ENCODE measurements around the gene KLHL18.
A peak's percentile ranks its signal among the peaks of the same experiment; 100 is the strongest.
"Not testable (repeated sequence)": the region's sequence is repeated elsewhere in the genome, so short reads cannot be mapped to it uniquely, and the experiment has no call there.

KLHL18 gene

DNA sequence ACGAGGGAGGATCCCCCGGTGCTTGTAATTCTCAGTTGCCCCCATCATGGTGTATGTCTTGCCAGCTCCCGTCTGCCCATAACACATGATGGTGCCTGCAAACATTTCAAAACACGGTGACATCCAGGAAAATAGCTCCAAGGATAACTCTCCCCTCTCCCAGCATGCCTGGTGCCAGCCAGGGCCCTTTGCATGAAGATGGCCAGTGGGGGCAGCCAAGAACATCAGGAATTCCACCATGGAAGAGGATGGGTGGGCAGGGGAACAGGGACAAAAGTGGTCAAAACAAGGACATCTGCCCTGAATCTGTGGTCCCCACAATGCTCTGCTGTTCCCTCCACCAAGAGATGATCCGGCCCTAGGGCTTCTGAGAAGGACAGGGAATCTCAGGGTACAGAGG is 9.2 kb upstream of the KLHL18 start:
- DNase-seq (ENCODE audit: low read depth in 2 of 2): no peak

DNA sequence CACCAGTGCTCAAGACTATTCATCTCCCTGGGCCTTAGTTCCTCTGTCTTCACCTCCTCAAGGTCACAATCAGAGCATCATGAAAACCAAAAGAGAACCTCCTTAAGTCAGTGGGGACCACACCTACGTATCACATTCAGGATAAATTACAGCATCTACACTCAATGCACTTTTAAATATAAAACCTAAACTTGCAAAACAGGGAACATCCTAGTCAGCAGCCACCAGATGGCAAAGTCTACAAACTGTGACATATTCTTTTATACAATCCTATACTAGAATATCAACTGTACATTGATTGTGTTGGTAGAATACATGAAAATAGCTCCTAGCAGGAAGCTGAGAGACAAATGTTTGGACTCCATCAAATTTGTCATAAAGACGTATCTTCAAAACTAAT is 8.1 kb upstream of the KLHL18 start:
- DNase-seq (ENCODE audit: low read depth in 2 of 2): no peak

DNA sequence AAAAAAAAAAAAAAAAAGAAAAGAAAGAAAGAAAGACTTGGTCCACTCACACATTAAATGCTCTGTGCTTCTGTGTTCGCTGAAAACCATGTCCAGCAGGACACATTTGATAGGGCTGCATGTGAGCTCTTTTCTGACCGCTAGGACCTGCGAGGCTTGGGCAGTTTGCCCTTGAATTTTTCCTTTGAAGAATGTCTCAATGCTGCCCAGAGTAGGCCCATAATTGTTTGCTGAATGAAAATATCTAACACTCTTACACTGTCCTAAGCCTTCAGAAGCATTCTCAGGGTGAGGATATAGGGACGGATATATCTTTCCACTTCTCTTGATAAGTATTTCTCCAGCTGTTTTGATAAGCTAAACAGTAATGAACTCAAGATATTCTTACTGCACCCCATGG is 6.2 kb upstream of the KLHL18 start:
- no peak for DNase-seq (ENCODE audit: low read depth in 2 of 2)

DNA sequence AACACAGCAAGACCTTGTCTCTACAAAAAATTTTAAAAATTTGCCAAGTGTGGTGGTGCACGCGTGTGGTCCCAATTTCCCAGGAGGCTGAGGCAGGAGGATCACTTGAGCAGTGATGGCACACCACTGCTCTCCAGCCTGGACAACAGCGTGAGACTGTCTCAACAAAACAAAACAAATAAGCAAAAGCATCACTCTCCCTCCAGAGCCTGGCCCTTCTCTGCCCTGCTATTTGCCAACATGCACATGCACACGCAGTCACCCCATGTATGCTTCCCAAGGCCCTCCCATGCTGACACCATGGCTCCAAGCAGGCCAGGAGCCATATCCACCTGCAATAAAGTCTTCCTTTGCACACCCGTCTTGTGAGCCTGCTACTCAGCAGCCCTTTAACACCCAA is 2.2 kb upstream of the KLHL18 start:
- no peak for DNase-seq (ENCODE audit: low read depth in 2 of 2)

DNA sequence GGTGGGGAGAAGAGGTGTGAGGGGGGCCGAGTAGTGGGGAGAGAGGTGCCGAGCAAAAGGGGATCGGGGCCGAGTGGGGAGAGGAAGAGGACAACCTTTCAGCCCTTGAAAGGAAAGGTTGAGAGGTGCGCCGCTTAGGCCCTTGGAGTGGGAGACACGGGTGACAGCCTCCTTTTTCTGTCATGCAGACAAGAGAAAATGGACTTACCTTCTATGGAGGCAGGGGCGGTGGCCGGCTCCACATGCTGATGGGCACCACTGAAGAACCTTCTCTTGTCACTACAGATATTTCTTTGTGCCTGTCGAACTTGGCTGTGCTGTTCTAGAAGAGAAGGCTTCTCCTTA is 421 bp downstream of the KLHL18 start:
- no peak for DNase-seq (ENCODE audit: low read depth in 2 of 2)

DNA sequence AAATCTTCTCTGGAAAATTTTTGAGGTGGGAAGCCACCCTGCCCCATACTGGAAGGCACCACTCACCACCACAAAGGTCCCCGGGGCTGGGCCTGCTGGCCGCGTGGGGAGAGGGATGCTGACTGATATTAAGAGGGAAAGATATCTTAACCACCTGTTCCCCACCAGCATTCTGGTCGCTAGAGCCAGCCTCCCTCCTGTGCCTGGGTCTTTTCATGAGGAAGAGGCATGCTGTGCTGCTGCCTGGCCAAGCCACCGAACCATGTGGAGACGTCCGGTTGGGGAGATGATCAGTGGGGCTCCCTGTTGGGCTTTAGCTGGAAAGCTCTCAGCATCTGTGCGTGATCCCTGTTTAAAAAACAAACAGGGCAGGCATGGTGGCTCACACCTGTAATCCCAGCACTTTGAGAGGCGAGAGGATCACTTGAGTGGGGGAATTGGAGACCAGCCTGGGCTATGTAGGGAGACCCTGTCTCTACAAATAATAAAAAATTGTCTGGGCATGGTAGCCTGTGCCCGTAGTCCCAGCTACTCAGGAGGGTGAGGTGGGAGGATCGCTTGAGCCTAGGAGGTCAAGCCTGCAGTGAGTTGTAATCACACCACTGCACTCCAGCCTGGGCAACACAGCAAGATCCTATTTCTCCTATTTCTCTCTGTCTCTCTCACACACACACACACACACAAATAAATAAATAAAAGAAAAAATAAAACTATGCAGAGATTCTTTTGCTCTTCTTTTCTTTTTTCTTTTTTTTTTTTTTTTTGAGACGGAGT is 1.0 kb downstream of the KLHL18 start:
- DNase-seq (ENCODE audit: low read depth in 2 of 2): peak in 1 of 2 experiments; percentile 32

DNA sequence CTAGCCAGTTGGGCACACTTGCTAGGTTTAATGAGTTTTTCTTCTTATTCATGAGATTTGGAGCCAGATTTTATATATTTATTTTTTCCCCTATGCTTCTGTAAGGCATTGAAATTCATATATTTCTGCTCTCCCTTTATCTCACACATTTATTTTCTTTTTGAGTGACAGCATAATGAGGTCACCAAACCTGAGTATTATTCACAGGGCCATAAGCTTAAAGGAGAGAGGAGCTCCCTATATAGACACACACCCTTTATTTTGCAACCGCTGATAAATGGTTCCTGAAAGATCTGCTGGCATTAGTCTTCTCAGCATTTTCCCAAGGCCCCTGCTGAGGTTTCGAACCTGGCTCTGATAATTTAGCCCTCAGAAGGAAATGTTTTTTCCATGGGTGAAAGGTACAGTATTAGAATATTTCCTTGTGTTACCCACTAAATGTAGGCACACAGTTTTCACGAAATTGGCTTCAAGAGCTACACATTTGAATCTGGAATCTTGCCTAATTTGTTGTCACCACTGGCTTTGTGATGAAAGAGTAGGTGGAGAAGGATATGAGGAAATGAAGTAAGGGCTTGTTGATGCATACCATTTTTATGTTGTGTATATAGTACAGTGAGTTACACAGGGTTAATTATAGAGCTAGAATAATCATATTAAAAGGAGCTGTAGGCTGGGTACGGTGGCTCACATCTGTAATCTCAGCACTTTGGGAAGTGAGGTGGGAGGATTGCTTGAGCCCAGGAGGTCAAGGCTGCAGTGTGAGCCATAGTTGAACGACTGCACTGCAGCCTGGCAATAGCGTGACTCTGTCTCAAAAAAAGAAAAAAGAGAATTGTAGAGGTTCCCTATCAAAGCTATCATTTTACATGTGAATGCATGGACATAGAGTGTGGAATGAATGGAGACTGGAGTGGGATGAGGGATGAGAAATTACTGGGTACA is 6.5 kb downstream of the KLHL18 start:
- no peak for DNase-seq (ENCODE audit: low read depth in 2 of 2)

DNA sequence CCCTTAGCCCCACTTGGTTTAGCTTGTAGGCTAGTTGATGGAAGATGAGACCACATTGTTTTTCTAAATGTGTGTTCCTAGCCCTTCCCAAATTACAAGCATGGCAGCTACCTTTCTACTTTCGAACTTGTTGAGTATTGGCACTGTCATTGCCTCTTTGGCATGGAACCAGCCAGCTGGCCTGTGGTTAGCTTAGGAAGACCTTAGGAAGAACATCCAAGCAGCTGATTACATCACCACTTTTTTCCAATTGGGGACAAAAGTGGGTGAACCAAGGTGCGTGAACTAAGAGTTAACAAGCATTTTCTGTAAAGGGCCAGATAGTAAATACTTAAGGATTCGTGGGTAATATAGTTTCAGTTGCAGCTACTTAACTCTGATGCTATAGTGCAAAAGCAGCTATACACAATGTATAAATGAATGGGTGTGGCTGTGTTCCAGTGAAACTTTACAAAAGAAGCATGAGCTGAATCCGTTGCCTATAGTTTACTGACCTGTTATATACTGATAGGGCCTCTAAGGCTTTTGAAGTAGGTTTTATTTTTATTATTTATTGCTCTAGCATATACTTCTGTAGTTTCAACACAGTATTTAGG is 8.5 kb downstream of the KLHL18 start:
- no peak for DNase-seq (ENCODE audit: low read depth in 2 of 2)

DNA sequence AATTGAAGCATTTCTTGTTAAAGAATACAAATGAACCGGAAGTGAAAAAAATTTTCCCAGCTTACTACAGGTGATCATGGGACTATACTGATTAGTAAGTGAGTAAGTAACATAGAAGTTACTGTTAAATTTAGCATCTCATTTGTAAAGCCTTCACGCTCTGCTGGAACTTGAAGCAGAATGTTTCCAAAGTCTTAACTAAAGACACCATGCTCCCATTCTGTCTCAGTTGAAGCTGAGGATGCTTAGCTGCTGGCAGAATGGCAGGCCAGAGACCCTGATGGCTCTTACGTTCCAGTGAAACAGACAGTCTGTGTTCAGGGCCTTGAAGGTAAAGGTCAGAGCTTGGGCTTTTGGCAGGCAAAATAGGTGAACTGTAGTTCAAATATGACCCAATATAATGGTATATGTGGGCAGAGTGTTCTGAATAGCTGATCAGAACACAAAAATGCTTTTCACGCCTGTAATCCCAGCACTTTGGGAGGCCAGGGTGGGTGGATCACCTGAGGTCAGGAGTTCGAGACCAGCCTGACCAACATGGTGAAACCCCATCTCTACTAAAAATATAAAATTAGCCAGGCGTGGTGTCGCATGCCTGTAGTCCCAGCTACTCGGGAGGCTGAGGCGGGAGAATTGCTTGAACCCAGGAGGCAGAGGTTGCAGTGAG is 9.1 kb downstream of the KLHL18 start:
- DNase-seq (ENCODE audit: low read depth in 2 of 2): not testable (repeated sequence)

DNA sequence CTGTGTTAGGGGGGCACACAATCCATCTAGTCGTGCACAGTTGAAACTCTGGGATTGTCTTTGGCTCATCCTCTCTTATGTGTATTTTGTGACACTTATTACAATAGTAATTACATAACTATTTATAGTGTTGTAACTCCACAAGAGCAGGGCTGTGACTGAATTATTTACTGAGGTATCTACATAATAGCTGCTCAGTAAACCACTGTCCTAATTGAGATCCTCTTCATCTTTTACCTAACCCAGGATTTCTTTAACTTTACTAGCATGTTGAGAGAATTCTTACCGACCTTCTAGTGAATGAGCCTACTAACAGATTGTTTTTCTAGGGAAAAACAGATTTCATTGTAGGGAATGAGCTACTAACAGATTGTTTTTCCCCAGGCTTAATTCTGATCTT is 11.1 kb downstream of the KLHL18 start:
- DNase-seq (ENCODE audit: low read depth in 2 of 2): no peak

DNA sequence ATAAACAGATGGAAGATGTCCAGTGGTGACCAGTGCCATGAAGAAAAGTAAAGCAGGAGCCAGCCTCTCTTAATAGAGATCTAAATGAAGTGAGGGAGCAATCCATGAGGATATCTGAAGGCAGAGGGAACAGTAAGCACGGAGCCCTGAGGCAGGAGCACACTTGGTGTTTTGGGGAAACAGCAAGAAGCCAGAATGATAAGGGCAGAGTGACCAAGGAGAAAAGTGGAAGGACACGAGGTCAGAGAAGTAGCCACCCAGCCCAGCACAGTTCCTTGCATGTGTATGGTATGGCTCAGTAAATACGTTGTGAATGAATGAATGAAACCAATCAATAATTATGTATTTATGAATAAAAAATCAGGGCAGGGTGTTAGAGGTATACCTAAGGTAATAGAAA is 11.6 kb downstream of the KLHL18 start:
- DNase-seq (ENCODE audit: low read depth in 2 of 2): no peak

DNA sequence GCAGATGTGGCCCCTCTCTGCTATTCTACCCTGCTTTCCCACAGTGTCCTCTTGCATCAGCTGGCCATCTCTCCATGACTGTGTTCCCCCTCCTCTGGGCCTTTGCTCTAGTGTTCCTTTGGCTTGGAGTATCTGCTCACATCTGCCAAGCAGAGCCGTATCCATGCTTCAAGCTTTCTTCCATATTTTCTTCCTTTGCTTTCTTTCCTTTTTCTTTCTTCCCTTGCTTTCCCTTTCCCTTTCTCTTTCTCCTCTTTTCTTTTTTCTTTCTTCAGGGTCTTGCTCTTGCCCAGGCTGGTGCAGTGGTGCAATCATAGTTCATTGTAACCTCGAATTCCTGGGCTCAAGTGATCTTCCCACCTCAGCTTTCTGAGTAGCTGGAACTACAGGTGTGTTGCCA is 12.6 kb downstream of the KLHL18 start:
- DNase-seq (ENCODE audit: low read depth in 2 of 2): no peak

DNA sequence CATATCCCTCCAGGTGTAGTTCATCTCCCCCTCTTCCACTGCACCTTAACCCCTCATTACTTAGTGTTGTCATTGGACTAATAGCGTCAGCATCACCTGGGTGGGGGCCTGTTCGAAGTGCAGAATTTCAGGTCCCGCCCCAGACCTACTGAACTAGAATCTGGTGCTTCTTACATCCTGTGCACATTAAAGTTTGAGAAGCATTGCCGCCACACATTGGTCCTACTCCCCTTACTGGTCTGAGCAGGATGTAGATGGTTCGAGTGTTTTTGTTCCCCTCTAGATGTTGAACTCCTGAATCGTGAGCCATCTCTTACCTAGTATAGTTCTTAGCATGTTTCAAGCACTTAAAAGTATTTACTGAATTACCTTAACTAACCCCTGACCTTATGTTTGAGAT is 13.2 kb downstream of the KLHL18 start:
- no peak for DNase-seq (ENCODE audit: low read depth in 2 of 2)

DNA sequence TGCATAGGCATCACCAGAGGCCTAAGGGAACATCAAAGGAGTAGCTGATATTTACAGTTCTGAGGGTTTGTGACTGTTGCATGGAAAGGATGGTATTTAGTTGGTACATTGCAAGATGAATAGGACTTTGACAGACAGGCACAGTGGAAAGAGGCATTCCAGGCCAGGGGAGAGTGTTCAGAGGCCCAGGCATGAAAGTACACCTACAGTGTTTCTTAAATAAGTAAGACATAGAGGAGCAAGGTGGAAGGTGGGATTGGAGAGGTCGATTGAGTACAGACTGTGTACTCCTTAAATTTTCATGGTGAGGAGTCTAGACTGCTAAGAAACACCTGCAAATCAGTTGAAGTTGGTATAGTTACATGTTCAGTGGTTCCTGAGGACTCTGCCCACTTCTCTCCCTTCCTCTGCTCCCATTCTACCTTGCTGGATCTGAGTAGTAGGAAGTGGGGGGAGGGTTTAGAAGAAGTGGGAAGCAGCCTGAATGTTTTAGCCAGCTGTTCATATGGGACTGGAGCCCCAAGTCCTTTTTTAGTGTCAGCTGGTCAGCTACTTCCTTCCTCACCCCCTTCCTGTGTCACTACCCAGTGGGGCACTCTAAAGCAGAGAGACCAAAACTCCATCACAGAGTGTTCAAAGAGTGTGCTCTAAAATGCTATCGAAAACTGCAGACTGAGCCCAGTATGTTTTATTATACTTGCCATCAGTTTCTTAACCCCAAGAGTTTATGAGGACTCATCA is 14.0 kb downstream of the KLHL18 start:
- no peak for DNase-seq (ENCODE audit: low read depth in 2 of 2)

DNA sequence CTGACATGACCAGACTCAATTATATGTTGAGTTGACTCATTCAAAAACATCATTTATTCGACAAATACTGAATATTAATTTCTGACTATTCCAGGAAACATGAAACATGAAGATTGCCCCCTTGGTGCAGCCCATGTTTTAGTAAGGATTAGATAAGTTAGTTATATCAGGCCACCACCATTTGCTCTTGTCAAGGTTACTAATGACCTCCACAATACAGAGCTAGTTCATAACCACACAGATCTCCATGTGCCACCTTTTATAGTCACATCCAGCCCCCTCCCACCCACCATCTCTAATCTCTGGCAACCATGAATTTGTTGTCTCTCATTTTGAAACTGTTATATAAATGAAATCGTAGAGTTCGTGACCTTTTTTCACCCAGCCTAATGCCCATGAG is 15.7 kb downstream of the KLHL18 start:
- no peak for DNase-seq (ENCODE audit: low read depth in 2 of 2)

DNA sequence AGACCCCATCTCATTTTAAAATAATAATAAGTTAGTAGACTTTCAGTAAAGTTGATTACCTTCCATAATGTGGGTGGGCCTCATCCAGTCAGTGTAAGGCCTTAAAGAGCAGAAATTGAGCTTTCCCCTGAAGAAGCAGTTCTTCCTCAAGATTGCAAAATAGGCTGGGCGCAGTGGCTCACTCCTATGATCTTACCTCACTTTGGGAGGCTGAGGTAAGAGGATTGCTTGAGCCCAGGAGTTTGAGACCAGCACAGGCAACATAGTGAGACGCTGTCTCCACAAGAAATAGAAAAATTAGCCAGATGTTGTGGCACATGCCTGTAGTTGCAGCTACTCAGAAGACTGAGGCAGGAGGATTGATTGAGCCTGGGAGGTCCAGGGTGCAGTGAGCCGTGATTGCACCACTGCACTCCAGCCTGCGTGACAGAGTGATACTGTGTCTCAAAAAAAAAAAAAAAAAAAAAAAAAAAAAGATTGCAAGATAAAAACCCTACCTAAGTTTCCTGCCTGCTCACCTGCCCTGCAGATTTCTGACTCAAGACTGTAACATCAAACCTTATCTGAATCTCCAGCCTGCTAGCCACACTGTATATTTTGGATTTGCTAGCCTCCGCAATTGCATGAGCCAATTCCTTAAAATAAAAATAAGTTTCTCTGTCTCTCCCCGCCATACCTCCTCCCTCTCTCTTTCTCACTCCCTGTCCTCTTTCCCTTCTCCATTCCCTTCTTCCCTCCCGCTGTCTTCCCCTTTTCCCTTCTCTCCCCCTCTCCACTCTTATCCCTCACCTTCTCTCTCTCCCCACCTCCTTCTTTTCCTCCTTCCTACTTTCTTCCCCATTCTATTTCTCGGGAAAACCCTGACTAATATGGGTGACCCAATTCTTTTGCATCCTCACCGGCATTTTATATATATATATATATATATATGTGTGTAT is 16.9 kb downstream of the KLHL18 start:
- DNase-seq (ENCODE audit: low read depth in 2 of 2): no peak

DNA sequence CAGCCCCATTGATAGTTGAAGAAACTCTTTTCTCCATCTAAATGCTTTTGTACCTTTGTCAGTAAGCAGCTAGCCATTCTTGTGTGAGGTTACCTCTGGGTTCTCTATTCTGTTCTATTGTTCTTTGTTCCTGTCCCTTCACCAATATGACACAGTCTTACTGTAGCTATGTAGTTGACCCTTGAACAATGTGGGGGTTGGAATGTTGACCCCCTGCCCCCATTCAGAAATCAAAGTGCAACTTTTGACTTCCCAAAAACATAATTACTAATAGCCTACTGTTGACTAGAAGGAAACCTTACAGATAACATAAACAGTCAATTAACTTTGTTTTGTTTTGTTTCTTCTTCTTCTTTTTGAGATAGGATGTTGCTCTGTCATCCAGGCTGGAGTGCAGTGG is 18.7 kb downstream of the KLHL18 start:
- DNase-seq (ENCODE audit: low read depth in 2 of 2): no peak

DNA sequence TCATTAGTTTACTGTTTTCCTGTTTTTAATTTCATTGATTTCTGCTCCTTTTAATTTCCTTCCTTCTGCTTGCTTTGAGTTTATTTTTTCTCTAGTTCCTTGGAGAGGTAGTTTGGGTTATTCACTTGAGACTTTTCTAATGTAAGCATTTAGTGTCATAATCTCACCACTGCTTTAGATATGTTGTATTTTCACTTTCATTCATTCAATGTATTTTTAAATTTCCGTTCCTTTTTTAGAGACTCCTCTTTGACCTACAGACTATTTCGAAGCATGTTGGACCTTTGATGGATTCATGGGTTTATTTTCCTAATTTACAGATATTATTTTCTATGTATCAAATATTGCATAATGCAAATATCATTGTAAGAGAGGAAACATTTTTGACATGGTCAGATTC is 23.3 kb downstream of the KLHL18 start:
- DNase-seq (ENCODE audit: low read depth in 2 of 2): no peak

DNA sequence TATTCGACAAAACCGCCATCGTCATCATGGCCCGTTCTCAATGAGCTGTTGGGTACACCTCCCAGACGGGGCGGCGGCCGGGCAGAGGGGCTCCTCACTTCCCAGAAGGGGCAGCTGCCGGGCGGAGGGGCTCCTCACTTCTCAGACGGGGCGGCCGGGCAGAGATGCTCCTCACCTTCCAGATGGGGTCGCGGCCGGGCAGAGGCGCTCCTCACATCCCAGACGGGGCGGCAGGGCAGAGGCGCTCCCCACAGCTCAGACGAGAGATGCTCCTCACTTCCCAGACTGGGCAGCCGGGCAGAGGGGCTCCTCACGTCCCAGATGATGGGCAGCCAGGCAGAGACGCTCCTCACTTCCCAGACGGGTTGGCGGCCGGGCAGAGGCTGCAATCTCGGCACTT is 26.5 kb downstream of the KLHL18 start:
- DNase-seq (ENCODE audit: low read depth in 2 of 2): not testable (repeated sequence)

DNA sequence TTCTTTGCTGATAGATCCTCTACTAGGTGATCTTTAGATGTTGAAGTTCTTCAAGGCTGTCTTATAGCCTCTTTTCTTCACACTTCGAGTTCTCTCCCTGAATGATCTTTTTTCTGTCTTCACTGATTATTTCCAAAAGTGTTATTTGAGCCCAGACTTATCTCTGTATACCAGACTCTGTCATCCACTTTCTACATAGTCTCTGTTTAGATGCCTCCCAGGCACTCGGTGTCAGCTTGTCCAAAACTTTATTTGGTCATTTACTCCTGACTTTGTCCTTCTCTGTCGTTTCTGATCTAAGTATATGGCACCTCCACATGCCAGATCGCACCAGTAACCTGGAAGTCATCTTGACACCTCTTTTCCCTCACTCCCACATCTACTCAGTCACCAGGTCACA is 27.6 kb downstream of the KLHL18 start:
- no peak for DNase-seq (ENCODE audit: low read depth in 2 of 2)

Measured in stimulated activated CD4-positive, alpha-beta T cell treated with anti-CD3 and anti-CD28 coated beads, Interleukin-12 subunit alpha, Interleukin-12 subunit beta, amount 100 ng/mL, for 24 hours (primary cell).